Measurements from ENCODE around the gene TSNAXIP1.

TSNAXIP1 gene

GRCh38 chr16:67763066-67763465 lies 43.6 kb upstream of the TSNAXIP1 start:
- no peaks in the 10 kb centered on the region for H3F3A ChIP-seq (ENCODE audit: low read depth)
- peaks cover 30% of the 10 kb centered on the region; the same call in 1 of the 2 replicates for H3K36me3 ChIP-seq (ENCODE audit: insufficient read depth, low read length)
- H3K9ac ChIP-seq (ENCODE audit: low read depth, low read length, poor library complexity, severe bottlenecking) = no peak overlapping the region
- no peak overlapping the region for H2AFZ ChIP-seq (ENCODE audit: low read length)
- no peak overlapping the region for H3K4me2 ChIP-seq (ENCODE audit: low read depth, low read length, poor library complexity, severe bottlenecking)
- no peaks in the 10 kb centered on the region for H3K9me3 ChIP-seq (ENCODE audit: insufficient read depth, low read depth, low read length)
- H3K27me3 ChIP-seq (ENCODE audit: insufficient read depth, low read length, poor library complexity, severe bottlenecking) = no peaks in the 10 kb centered on the region
- no peaks in the 10 kb centered on the region for H3K9me2 ChIP-seq (replicated peaks; ENCODE audit: low read depth, low read length)
- H3K4me3 ChIP-seq (ENCODE audit: low read length, poor library complexity, severe bottlenecking) = no peak overlapping the region
- TF ChIP-seq EZH2phosphoT487 (IDR thresholded peaks at IDR 0.05; ENCODE audit: borderline replicate concordance) = no peak
- no peak for TF ChIP-seq CTCF (conservative IDR thresholded peaks at IDR 0.05; ENCODE audit: low read length)
- H3K4me1 ChIP-seq (ENCODE audit: insufficient read depth, low read length, poor library complexity, severe bottlenecking) = no peaks in the 10 kb centered on the region
- H3K79me2 ChIP-seq (ENCODE audit: insufficient read depth, low read length) = peaks cover 18% of the 10 kb centered on the region; the same call in 1 of the 2 replicates
- H4K20me1 ChIP-seq (ENCODE audit: insufficient read depth, low read length, poor library complexity, severe bottlenecking) = no peaks in the 10 kb centered on the region

GRCh38 chr16:67764158-67764667 lies 42.5 kb upstream of the TSNAXIP1 start:
- no peak overlapping the region for H2AFZ ChIP-seq (ENCODE audit: low read length)
- H3K79me2 ChIP-seq (ENCODE audit: insufficient read depth, low read length) = peaks cover 18% of the 10 kb centered on the region; the same call in 1 of the 2 replicates
- no peaks in the 10 kb centered on the region for H3K9me3 ChIP-seq (ENCODE audit: insufficient read depth, low read depth, low read length)
- no peak overlapping the region for H3K4me2 ChIP-seq (ENCODE audit: low read depth, low read length, poor library complexity, severe bottlenecking)
- no peaks in the 10 kb centered on the region for H4K20me1 ChIP-seq (ENCODE audit: insufficient read depth, low read length, poor library complexity, severe bottlenecking)
- peaks cover 35% of the 10 kb centered on the region; the same call in 1 of the 2 replicates for H3K36me3 ChIP-seq (ENCODE audit: insufficient read depth, low read length)
- H3K4me1 ChIP-seq (ENCODE audit: insufficient read depth, low read length, poor library complexity, severe bottlenecking) = no peaks in the 10 kb centered on the region
- TF ChIP-seq CTCF (conservative IDR thresholded peaks at IDR 0.05; ENCODE audit: low read length) (no peak), EZH2phosphoT487 (IDR thresholded peaks at IDR 0.05; ENCODE audit: borderline replicate concordance) (no peak)
- no peaks in the 10 kb centered on the region for H3K27me3 ChIP-seq (ENCODE audit: insufficient read depth, low read length, poor library complexity, severe bottlenecking)
- H3K9ac ChIP-seq (ENCODE audit: low read depth, low read length, poor library complexity, severe bottlenecking) = no peak overlapping the region
- H3F3A ChIP-seq (ENCODE audit: low read depth) = no peaks in the 10 kb centered on the region
- H3K4me3 ChIP-seq (ENCODE audit: low read length, poor library complexity, severe bottlenecking) = no peak overlapping the region
- no peaks in the 10 kb centered on the region for H3K9me2 ChIP-seq (replicated peaks; ENCODE audit: low read depth, low read length)

GRCh38 chr16:67766291-67766690 lies 40.4 kb upstream of the TSNAXIP1 start:
- peaks cover 43% of the 10 kb centered on the region; the same call in 1 of the 2 replicates for H3K36me3 ChIP-seq (ENCODE audit: insufficient read depth, low read length)
- TF ChIP-seq EZH2phosphoT487 (IDR thresholded peaks at IDR 0.05; ENCODE audit: borderline replicate concordance) (no peak), CTCF (conservative IDR thresholded peaks at IDR 0.05; ENCODE audit: low read length) (no peak)

More at GRCh38 chr16:67766291-67766690, 40.4 kb upstream of the TSNAXIP1 start:
- Histone ChIP-seq H3K4me1 (ENCODE audit: insufficient read depth, low read length, poor library complexity, severe bottlenecking) (no peaks in the 10 kb centered on the region), H2AFZ (ENCODE audit: low read length) (no peak overlapping the region), H3K27me3 (ENCODE audit: insufficient read depth, low read length, poor library complexity, severe bottlenecking) (no peaks in the 10 kb centered on the region), H3K79me2 (ENCODE audit: insufficient read depth, low read length) (peaks cover 18% of the 10 kb centered on the region; the same call in 1 of the 2 replicates), H3K9ac (ENCODE audit: low read depth, low read length, poor library complexity, severe bottlenecking) (no peak overlapping the region), H3K9me2 (replicated peaks; ENCODE audit: low read depth, low read length) (no peaks in the 10 kb centered on the region), H3K4me2 (ENCODE audit: low read depth, low read length, poor library complexity, severe bottlenecking) (no peak overlapping the region), H4K20me1 (ENCODE audit: insufficient read depth, low read length, poor library complexity, severe bottlenecking) (no peaks in the 10 kb centered on the region), H3K9me3 (ENCODE audit: insufficient read depth, low read depth, low read length) (no peaks in the 10 kb centered on the region), H3F3A (ENCODE audit: low read depth) (no peaks in the 10 kb centered on the region), H3K4me3 (ENCODE audit: low read length, poor library complexity, severe bottlenecking) (no peak overlapping the region)

Data from Loucy (cell line).